K562 (cell line): ENCODE data around the gene P4HB. TPM values are rescaled to one million over a fixed set of nuclear protein-coding genes. Genes with fewer than 3 reads are reported as not detected.

Source experiments
- ATAC-seq: fragments of 200-7000 bp; cut with Tn5 transposase; 3 replicates; pipeline ENCODE4 v1.9.1; 2020; ENCODE audit warnings: moderate library complexity
- BruUV-seq: library from RNA; stranded (reverse); fragments of 400-500 nt; replicated peaks from 2 replicates; lab custom pipeline; 2021; lab: Mats Ljungman, UMichigan
- CTCF ChIA-PET: fragments of 300-600 bp; formaldehyde crosslinking; extraction: SDS; loops from one replicate; lab custom pipeline; 2021; ENCODE audit warnings: low intra/inter-chr PET ratio; lab: Yijun Ruan, JAX
- POLR2A ChIA-PET: fragments of 300-600, 350-650 bp; sonication (Branson Sonifier 250); formaldehyde crosslinking; extraction: SDS; loops from one replicate; lab custom pipeline; 2021; ENCODE audit warnings: antibody characterized with exemption, inconsistent platforms; lab: Yijun Ruan, JAX
- DNase-seq, 4 experiments: peaks; one replicate each; pipeline versions ENCODE4 v3.0.0 to v3.0.0-alpha.2; 2011 to 2018; ENCODE audit warnings: low spot score in 3 of 4, mixed read lengths in 3 of 4; ENCODE audit errors: extremely low read depth in 1 of 4
- FAIRE-seq: peaks from 2 replicates; lab custom pipeline; 2011; peaks lifted over from hg19 to GRCh38; lab: Jason Lieb, UNC
- H2AFZ ChIP-seq: 2 replicates; pipeline ENCODE4 v1.6.0; 2011; ENCODE audit warnings: low read depth, low read length, control low read depth, inconsistent platforms
- H3K27ac ChIP-seq: fragments of 200-600 bp; 3 replicates; pipeline ENCODE4 v1.8.0; 2011; ENCODE audit warnings: low read depth, mild to moderate bottlenecking, control low read depth, inconsistent platforms, low read length, moderate library complexity, mixed read lengths; ENCODE audit errors: extremely low read depth
- H3K27me3 ChIP-seq, 2 experiments: fragments of 300-600 bp in 1 of 2; 2 replicates in 1 of 2; 3 replicates in 1 of 2; pipeline versions ENCODE4 v1.6.0 to v1.8.0; 2011; ENCODE audit warnings: inconsistent platforms in 2 of 2, low read length in 2 of 2, mild to moderate bottlenecking in 1 of 2, mixed read lengths in 1 of 2, moderate library complexity in 1 of 2; ENCODE audit not compliant: control insufficient read depth in 2 of 2, insufficient read depth in 2 of 2
- H3K36me3 ChIP-seq: fragments of 300-600 bp; 3 replicates; pipeline ENCODE4 v1.8.0; 2011; ENCODE audit warnings: mild to moderate bottlenecking, low read length, inconsistent platforms; ENCODE audit not compliant: control insufficient read depth, insufficient read depth
- H3K4me1 ChIP-seq, 2 experiments: fragments of 200-600 bp in 1 of 2; replicated peaks in 1 of 2; 2 replicates in 1 of 2; 3 replicates in 1 of 2; pipeline versions ENCODE4 v1.5.1 to v1.8.0; 2011; ENCODE audit warnings: inconsistent platforms in 2 of 2, low read length in 2 of 2, mild to moderate bottlenecking in 1 of 2, mixed read lengths in 1 of 2, moderate library complexity in 1 of 2; ENCODE audit not compliant: control insufficient read depth in 2 of 2, insufficient read depth in 2 of 2
- H3K4me2 ChIP-seq: 2 replicates; pipeline ENCODE4 v1.6.1; 2011; ENCODE audit warnings: low read length, control low read depth, inconsistent platforms, mixed read lengths; ENCODE audit not compliant: insufficient read depth
- H3K4me3 ChIP-seq: fragments of 200-600 bp; sonication (generic), shearing (Covaris generic); 2 replicates; pipeline ENCODE4 v1.5.1; 2016; ENCODE audit warnings: control low read depth, inconsistent platforms
- H3K79me2 ChIP-seq: fragments of 200-600 bp; 3 replicates; pipeline ENCODE4 v1.8.0; 2011; ENCODE audit warnings: low read length, inconsistent platforms; ENCODE audit not compliant: control insufficient read depth, insufficient read depth
- H3K9ac ChIP-seq, 2 experiments: 2 replicates each; pipeline versions ENCODE4 v1.6.0 to v1.6.1; 2011; ENCODE audit warnings: low read depth in 2 of 2, low read length in 2 of 2, control low read depth in 1 of 2, inconsistent platforms in 1 of 2, mild to moderate bottlenecking in 1 of 2, mixed read lengths in 1 of 2; ENCODE audit not compliant: insufficient read depth in 1 of 2
- H3K9me1 ChIP-seq: one replicate; pipeline ENCODE4 v1.6.0; 2011; ENCODE audit warnings: inconsistent platforms, mild to moderate bottlenecking, low read length, moderate library complexity; ENCODE audit not compliant: control insufficient read depth, insufficient read depth
- H3K9me3 ChIP-seq: replicated peaks from 2 replicates; pipeline ENCODE4 v1.5.1; 2011; ENCODE audit warnings: low read depth, low read length, inconsistent platforms; ENCODE audit not compliant: control insufficient read depth, insufficient read depth
- H4K20me1 ChIP-seq: replicated peaks from 2 replicates; pipeline ENCODE4 v1.6.1; 2011; ENCODE audit warnings: low read length, inconsistent platforms, mixed read lengths; ENCODE audit not compliant: control insufficient read depth, insufficient read depth
- CBX5 ChIP-seq: IDR thresholded peaks from 2 replicates; pipeline ENCODE4 v1.6.1; 2014; ENCODE audit warnings: low read depth, borderline replicate concordance
- KLF13 ChIP-seq: fragments of 450-650 bp; IDR thresholded peaks from 2 replicates; pipeline ENCODE4 v1.6.1; 2016; ENCODE audit warnings: missing genetic modification characterization, low read depth, mild to moderate bottlenecking, missing compliant biosample characterization, moderate library complexity, borderline replicate concordance
- POLR2G ChIP-seq: fragments of 200-400 bp; formaldehyde crosslinking; IDR thresholded peaks from 2 replicates; pipeline ENCODE4 v1.6.1; 2017; ENCODE audit warnings: low read depth, mild to moderate bottlenecking, antibody characterized with exemption, low read length, moderate library complexity
- RREB1 ChIP-seq: fragments of 250-450 bp; sonication (Bioruptor Pico); IDR thresholded peaks from 2 replicates; pipeline ENCODE4 v1.4.0; 2020
- SAFB ChIP-seq: fragments of 200-400 bp; formaldehyde crosslinking; IDR thresholded peaks from 2 replicates; pipeline ENCODE4 v1.6.1; 2017; ENCODE audit warnings: low read depth, low read length, borderline replicate concordance
- UBTF ChIP-seq, 2 experiments: IDR thresholded peaks; 2 replicates each; pipeline ENCODE4 v1.6.1; 2012; ENCODE audit warnings: improper control_type of control experiment in 2 of 2, low read depth in 2 of 2, low read length in 2 of 2, borderline replicate concordance in 1 of 2
- WGBS: fragments of 100-300 bp; shearing (Covaris generic); methylation state at CpG from one replicate; pipeline ENCODE4 v1.1.6; 2016; ENCODE audit warnings: low coverage, mixed read lengths; ENCODE audit not compliant: insufficient coverage; ENCODE audit errors: missing lambda C conversion rate; 5-methylcytosine and 5-hydroxymethylcytosine counted together
- in situ Hi-C: fragments of 300-500 bp; cut with MboI; formaldehyde crosslinking; loops from 4 replicates; pipeline ENCODE4 v1.15.0; 2018; ENCODE audit warnings: inconsistent platforms, mixed read lengths
- intact Hi-C: fragments of 100-400 bp; cut with micrococcal nuclease; formaldehyde crosslinking; loops from 2 replicates; pipeline ENCODE4 v1.14.2; 2022
- polyA plus RNA-seq, 8 experiments: library from polyadenylated mRNA; depleted of rRNA in 4 of 8; stranded (reverse) in 5 of 8; unstranded in 3 of 8; fragments of >200 nt; fragmentation: Nextera tagmentation in 2 of 8; fragmentation: Illumina TruSeq in 1 of 8; extraction: Ambion mirVana in 2 of 8; extraction: Trizol in 1 of 8; gene quantifications; 2 replicates each; pipeline versions ENCODE4 v1.2.1 to v1.2.3, GENCODE V29; 2011 to 2014; ENCODE audit warnings: inconsistent platforms in 1 of 8, missing spikeins in 1 of 8
- total RNA-seq, 7 experiments: library from RNA; depleted of rRNA in 6 of 7; stranded (reverse); fragments of >200 nt in 6 of 7; fragmentation: Illumina TruSeq in 2 of 7; extraction: Trizol in 2 of 7; gene quantifications; 2 replicates each; pipeline versions ENCODE4 v1.2.1 to v1.2.3, GENCODE V29; 2011 to 2021; ENCODE audit warnings: low replicate concordance in 1 of 7

P4HB gene
- total and polyA plus RNA-seq, 9 of the 15 experiments (the other 6 are each of a cell fraction or from before 2014, with no cell fraction given), result 4.4 to 645 (median 325) TPM

GRCh38 chr17:81845361-81845760, 15.0 kb downstream of the P4HB start:
- H4K20me1 ChIP-seq, result peaks cover 13% of the 10 kb centered on the region
- H3K9ac ChIP-seq, result no peak overlapping the region
- no TSS peak for BruUV-seq
- ATAC-seq (no peak), FAIRE-seq (no peak), DNase-seq (no peak)
- H3K36me3 ChIP-seq, result peaks cover 70% of the 10 kb centered on the region; the same call in 2 of the 3 replicates
- H3K27me3 ChIP-seq, result no peaks in the 10 kb centered on the region
- intact Hi-C loops, result no loop called here
- no peak overlapping the region for H3K4me3 ChIP-seq
- H3K4me1 ChIP-seq, result peaks cover 0 to 39% of the 10 kb centered on the region in 2 experiments; a peak in 2 of 5 replicates
- TF ChIP-seq SAFB, result no peak
- no peak for TF ChIP-seq CBX5
- TF ChIP-seq RREB1 (CRISPR knock-in tag), result no peak
- no peak for TF ChIP-seq KLF13 (tag)
- TF ChIP-seq POLR2G, result no peak; the same call in 1 of the 2 replicates
- no peak for TF ChIP-seq UBTF (IDR thresholded peaks at IDR 0.05; ENCODE audit: borderline replicate concordance in 1 of 2, low read depth in 2 of 2, low read length in 2 of 2)
- no peaks in the 10 kb centered on the region for H3K9me1 ChIP-seq
- ChIA-PET POLR2A (interaction anchor here (0.7 to 8.0 kb wide), 4 partner anchors 8 to 160 kb away, joined by 3 to 85 read pairs (median 4); partner anchors contain the start of gene MCRIP1), CTCF (no interaction called here)
- H2AFZ ChIP-seq, result no peak overlapping the region
- H3K4me2 ChIP-seq, result no peak overlapping the region
- no peak overlapping the region for H3K27ac ChIP-seq
- H3K79me2 ChIP-seq, result no peaks in the 10 kb centered on the region
- in situ Hi-C loops, result no loop called here
- 95% methylated on average over 13 of the region's 13 CpGs for WGBS
- H3K9me3 ChIP-seq, result no peaks in the 10 kb centered on the region
